Posterior cingulate gyrus (tissue), 11 donors: ENCODE data around the gene CDH13.

Source experiments
- DNase-seq, 10 donors: peaks; one replicate each; pipeline versions ENCODE4 v3.0.0 to v3.0.0-alpha.2; 2020 to 2021; ENCODE audit warnings: mixed read lengths in 3 of 10
- intact Hi-C: fragments of 100-400 bp; cut with DNase I; formaldehyde crosslinking; loops from one replicate; pipeline ENCODE4 v1.15.1; 2023

Gene CDH13

DNA sequence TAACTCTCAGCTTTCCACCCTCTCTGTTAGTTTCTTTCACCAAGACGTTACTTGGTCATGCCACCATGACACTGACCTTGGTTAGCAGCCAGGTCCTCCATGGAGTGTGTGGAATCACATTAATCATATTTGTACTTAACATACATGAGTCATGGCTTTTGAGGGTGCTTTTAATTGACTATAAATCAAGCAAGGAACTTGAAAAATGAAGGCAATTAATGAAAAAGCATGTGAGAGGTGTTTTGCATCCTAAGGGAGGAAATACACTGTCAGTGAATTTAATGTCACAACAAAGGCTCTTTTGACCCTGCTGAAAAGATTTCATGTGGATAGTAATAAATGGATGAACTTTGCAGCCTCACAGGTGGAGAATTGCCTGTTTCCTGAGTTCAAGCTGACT, 240.7 kb downstream of the CDH13 start:
- DNase-seq, result no peak
- intact Hi-C loops, result no loop called here

DNA sequence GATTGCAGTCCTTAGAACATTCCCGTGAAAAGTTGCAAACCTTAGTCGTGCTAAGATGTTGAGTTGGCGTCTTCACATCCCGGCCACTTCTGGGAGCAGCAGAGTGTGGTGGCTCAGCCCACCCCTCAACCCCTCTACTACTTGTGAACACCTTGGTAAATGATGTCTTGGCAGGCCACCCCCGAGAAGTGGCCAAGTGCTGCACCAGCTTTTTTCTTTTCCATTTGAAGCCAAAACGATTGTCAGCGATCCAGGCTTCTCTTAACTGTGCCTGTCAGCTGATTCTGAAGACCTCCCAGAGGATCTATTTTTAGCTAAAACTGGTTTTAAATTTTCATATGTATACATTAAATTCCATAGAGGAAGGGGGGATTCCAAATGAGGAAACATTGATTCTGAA, 247.5 kb downstream of the CDH13 start:
- no peak for DNase-seq
- intact Hi-C loops, result no loop called here

DNA sequence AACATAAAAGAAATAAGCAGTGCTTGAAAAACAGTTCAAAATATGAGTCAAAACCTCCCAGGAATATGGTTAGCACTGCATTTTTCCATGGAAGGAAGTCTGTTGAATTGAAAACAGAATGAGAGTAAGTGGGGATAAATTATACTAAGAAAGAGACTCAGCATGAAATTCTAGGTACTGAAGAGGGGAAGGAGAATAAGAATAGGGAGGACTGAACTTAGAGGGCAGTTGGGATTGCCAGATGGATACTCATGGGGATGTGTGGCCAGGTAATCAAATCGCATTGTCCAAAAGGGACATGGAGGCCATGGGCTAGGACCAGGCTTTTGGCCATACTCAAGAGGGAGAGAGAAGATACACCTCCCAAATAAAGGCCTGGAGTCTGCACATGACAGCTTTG, 247.9 kb downstream of the CDH13 start:
- no peak for DNase-seq
- intact Hi-C loops, result no loop called here

DNA sequence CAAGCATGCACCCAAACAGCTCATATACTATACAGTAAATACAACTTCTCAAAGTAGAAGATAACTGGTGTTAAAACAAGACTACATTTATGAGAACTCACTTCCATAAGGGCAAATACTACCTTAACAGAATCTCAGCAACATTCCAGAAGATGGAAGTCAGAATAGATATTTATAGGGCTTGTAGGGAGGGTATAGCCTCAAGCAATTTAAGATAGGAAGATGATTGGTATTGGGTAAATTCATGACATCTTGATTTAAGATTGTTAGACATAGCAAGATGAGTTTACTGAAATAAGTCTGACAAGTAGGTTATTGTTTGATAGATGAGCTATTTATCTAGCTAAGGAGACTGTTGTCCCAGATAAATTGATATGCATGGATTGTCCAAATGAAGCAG, 250.2 kb downstream of the CDH13 start:
- DNase-seq, result no peak
- intact Hi-C loops, result no loop called here

DNA sequence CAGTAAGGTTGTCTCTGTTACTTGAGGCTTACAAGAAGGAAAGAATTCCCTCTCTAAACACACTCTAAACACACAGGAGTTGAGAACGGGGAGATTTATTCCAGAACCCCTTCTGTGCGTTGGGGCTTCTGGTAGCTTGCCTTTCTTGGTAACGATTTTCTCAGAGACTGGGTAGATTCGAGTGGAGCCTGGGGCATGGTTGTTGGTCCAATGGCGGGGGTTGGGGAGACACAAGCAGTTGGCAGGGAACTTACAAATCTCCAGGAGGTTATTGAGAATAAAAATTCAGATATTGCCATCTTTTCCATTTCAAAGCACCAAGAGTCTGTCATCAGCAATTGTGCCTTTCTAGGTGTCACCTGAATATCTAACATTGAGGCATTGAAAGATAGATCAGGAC, 251.7 kb downstream of the CDH13 start:
- intact Hi-C loops, result no loop called here
- no peak for DNase-seq

DNA sequence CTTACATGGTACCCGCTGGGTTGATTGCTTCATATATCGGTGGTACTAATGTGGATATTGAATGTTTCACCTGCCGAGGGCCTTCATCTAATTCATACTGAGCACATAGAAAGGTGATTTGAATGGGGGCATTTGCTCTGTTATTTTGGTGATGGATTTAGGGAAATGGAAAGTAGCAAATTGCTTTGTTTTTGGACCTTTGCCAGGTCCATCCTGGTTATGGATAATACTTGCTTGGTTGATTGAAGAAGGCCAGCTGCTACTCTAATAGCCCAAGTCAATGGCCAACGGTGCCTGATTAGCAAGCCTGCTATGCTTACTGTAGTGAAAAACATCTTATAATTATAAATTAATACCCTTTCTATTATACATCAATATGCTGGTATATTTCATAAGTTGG, 253.6 kb downstream of the CDH13 start:
- no peak for DNase-seq
- intact Hi-C loops, result no loop called here

DNA sequence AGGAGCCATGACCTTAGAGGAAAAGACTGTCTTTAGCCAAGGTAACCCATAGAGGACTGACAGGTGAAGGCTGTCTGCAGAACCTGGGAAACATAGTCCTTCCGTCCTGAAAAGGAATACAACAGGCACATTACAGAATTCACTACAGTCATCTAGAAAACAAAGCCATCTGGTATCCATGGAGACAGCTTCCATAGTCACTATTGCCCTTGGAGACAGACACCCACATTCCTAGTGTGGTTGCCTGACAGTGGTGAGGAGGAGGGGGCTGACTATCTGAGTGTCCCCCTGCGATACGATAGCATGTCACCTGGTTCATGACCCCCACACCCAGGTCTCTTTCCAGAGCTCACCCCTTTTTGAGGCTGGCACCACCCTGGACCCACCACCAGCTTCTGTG, 254.7 kb downstream of the CDH13 start:
- intact Hi-C loops, result no loop called here
- no peak for DNase-seq

DNA sequence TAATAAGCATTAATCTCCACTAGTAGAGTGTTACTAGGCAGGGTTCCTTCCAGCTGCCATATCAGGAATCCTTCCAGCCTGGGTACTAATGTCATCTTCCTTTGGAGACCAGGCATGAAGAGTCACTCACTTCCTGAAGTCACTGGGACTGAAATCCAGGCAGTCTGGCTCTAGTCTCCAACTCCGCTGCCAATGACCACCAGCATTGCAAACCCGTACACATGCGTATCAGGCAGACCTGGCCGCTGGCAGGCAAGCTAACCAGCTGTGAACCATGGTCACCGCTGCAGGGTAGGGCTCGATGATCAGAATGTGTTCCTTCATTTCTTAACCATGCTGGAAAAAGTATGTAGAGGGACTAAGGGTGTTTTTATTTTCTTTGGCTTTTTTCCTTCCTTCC, 255.5 kb downstream of the CDH13 start:
- intact Hi-C loops, result no loop called here
- peak in 1 of 10 donors; percentile 83 for DNase-seq

DNA sequence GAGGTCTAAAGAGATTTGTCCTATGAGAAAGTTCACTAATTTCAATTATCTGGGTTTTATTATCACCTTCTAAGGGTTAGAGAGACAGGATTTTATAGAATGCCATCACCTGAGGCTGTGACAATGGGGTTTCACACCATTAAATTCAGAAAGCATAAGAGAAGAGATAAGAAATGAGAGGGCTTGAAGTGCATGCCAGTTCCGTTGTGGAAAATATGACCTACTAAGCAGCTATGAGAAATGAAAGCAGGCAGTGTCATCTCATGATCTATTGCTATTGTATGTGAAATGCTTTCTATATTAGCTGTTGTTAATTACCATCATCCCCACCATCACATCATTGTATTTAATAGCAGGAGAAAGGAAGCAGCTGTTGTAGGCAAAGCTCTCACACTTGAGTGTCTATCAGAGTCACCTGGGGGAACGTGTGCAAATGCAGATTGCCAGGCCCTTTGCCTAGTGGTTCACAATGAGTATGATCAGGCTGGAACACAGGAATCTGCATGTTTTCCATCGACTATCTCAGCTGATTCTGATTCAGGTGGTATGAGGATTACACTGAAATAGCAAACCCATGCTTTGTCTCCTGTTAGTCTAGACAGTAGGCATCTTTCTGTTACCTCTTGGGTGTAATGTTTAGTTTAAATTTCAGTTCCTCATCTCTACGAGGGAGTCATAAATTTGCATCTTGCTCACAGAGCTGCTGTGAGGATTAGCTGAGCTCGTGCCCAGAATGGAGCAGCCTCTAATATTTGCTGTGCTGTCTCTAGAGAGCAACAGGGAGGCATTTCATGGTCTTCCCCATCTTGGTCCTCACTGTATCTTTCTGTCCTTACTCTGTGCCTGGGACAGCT, 256.4 kb downstream of the CDH13 start:
- no peak for DNase-seq
- intact Hi-C loops, result no loop called here

DNA sequence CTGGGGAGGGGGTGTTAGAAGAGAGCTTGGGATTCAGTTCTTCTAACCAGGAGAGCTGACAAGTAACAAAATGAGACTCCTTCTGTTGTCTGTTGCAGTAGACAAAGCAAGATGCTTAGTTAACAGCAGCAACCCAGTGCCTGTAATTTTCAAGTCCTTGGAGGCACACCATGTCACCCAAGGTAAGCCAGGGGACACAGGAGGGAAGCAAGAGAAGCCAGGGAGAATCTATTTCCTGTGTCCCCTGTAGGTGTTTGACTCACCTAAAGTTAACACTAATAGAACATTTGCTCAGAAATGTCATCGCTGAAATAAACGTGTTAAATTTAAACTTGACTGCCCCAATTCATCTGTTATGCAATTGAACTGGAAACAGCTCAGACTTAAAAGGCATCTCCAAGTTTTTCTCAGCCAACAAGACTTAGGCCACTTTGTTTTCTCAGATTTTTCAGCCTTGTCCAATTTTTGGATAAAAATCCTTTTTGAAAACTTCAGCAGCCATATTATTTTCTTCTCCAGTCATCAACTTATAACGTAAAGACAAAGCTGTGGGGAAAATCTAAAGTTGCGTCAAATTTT, 257.6 kb downstream of the CDH13 start:
- intact Hi-C loops, result no loop called here
- DNase-seq, result no peak

DNA sequence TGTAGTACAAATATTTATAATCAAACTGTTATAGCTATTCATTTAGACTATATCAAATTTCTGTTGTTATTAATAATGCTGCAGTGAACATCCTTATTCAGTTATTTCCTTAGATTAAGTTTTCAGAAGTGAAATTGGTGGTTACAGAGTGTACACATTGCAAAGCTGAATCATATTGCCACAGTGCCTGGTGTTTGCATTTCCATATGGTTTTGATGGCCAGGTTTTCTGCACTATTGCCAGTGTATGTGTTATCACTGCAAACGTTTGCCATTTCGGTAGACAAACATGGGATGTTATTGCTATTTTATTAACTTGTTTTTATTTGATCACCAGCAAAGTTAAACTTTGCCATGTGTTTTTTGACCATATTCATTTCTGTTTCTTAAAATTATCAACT, 259.4 kb downstream of the CDH13 start:
- DNase-seq, result no peak
- intact Hi-C loops, result no loop called here

DNA sequence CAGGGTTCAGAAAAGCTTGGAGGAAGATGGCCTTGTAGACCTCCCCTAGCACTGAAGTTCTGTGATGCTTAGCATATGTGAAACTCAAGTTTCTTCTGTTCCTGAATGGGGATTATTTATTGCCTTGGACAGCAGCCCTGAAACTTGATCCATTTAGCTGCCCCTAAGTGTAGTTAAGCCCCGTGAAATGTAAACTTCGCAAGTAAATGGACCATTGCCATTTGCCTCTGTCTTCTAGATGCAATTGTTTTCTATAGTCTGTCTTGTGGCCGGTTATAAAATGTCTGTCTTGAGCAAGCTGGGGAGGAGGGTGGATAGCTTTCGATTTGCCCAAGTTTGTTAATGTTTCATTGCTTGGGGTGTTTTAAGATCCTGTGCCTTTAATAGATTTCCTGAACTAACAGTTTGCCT, 261.8 kb downstream of the CDH13 start:
- no peak for DNase-seq
- intact Hi-C loops, result no loop called here

DNA sequence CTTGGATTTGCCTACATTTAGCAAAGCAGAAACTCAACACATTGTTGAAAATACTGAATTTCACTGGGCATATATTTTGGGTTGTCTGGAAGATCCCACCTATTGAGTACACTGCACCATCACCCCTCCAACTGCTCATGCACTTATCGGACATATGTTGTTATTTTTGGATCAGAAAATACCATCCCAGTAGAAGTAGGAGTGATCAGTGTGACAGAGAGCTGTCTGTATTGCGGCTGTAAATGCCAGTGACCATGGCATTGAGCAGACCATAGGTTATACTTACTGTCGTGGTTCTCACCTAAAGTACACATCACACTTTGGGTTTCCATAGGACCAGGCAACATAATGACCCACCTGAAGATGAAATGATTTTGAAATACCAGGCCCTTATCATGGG, 264.7 kb downstream of the CDH13 start:
- intact Hi-C loops, result no loop called here

DNA sequence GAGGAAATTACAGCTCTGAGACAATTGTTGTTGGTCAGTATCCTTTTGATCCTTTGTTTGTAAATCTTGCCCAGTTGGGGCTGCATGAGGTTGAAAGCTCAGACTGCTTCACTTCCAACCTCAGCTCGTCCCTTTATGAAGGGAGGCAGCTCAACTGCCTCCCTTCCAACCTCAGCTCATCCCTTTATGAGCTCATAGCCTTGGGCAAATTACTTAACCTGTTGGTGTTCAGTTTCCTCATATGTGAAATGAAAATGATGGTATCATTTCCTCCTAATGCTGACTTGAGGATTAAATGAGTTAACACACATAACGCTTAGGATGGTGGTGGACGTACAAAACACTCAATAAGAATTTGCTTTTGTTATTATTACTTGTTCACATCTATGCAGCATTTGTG, 265.1 kb downstream of the CDH13 start:
- DNase-seq, result no peak
- intact Hi-C loops, result no loop called here

More for the DNA sequence above, 264.7 kb downstream of the CDH13 start:
- no peak for DNase-seq

DNA sequence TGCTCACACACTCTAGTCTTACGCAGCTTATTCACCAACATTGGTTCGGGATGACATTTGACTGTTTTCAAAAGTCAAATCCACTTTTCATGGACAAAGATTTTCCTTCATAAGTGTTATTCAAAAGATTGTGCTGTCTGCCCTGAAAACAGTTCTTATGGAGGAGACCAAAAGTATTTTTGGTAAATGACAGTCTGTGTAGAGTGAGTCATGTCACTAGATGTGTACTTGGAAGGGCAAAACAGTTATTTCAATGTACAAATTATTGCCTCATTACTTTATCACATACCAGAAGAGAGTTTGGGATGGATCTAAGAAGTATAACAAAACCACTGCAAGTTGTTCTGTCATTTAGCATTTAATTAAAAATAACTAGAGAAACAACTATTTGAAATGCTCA, 265.6 kb downstream of the CDH13 start:
- no peak for DNase-seq

DNA sequence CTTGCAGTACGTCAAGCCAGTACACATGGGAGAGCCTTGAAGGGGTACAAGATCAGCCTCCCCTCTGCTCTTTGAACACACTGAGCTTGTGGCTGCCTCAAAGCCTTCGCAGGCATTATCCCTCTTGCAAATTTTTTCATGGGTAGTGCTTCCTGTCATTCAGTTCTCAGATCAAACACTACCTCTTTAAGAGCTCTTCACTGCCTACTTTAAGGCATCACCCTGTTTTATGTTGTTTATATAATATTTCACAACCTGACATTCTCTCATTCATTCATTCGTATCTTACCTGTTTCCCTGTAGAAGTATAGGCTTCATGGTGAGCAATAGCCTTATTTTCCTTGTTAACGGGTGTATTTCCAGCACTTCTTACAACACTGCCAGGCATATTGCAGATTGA, 269.1 kb downstream of the CDH13 start:
- intact Hi-C loops, result no loop called here
- DNase-seq, result no peak

More for the DNA sequence above, 265.6 kb downstream of the CDH13 start:
- intact Hi-C loops, result no loop called here

DNA sequence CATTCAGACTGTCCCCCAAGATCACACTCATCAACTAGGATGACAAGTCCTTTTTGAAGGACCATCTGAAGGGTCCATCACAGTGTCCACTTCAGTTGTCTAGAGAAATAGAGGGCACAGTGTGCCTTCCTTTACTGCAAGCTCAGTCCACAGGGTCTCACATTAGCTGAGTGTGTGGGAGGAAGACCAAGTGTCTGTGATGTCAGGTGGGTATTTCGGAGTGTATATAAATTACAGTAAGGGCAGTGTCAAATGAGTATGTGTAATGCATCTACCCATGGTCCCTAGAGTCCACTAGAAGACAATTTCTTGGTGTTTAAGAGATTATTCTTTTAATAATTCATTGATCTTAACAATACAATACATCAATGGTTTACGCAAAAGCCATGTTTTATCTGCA, 272.2 kb downstream of the CDH13 start:
- intact Hi-C loops, result no loop called here
- no peak for DNase-seq

DNA sequence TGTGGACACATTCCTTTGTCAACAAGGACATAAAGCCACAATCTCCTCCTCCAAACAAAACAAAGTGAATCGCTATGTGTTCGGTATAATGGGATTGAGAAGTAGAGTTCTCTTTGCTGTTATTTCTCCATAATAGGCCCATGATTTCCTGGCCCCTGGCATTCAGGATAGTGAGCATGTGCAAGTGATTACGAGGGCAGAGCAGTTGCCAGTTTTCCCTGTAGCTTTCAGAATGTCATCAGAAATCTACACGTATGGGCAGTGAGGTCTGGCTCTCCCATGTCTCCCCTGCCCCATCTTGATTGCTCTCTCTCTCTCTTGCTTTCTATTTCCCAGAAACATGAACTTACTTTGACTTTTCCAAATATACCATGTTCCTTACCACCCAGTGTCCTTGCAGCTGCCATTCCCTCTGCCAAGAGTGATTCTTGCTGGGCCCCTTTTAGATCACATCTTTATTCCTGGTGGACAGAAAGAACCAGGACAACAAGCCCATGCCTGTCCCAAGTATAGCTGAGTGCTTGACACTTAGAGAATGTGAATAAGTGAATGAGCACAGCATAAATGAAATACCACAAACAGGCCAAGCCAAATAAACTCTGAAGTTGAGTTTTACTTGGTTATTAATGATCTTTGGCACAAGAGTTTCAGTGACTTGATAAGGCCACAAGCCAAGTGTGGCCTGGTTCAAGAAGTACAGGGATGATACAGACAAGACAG, 273.1 kb downstream of the CDH13 start:
- intact Hi-C loops, result no loop called here

DNA sequence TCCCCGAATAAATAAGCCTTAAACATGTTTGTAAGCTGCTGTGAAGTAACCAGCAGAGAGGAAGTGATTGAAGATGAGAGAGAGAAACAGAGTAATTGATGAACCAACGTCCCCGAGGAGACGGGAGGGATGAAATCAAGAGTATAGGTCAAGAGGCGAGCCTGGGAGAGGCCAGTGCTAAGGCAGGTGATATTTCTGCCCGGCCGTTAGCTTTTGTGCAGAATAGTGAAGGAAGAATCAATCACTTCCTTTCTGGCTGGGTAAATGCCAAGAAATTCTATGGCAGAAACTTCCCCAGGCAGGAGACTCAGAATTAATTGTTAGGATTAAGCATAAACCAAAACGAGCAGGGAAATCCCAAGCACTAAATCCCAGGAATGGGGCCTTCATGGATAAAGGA, 273.8 kb downstream of the CDH13 start:
- DNase-seq, result no peak

More for the DNA sequence above, 273.1 kb downstream of the CDH13 start:
- no peak for DNase-seq

DNA sequence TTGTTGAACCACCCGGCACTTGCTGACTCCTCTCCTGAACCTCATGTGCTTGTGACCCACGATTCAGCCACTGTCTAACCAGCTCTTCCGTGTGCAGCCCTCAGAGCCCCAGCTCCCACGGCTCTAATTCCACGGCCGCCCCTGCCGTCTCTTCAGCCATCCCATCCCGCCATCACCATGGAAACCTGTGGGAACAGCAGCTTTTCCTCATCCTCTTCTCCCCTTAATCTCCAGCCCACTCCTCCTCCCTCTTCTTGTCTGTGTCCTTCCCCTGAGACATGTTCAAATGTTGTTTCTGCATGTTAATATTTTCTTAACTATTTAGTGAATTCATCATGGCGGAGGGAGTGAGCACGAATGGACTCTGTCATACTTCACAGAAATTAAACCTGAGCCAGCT, 285.2 kb downstream of the CDH13 start:
- peak in 1 of 10 donors; percentile 5 for DNase-seq
- intact Hi-C loops, result no loop called here

More for the DNA sequence above, 273.8 kb downstream of the CDH13 start:
- intact Hi-C loops, result no loop called here

DNA sequence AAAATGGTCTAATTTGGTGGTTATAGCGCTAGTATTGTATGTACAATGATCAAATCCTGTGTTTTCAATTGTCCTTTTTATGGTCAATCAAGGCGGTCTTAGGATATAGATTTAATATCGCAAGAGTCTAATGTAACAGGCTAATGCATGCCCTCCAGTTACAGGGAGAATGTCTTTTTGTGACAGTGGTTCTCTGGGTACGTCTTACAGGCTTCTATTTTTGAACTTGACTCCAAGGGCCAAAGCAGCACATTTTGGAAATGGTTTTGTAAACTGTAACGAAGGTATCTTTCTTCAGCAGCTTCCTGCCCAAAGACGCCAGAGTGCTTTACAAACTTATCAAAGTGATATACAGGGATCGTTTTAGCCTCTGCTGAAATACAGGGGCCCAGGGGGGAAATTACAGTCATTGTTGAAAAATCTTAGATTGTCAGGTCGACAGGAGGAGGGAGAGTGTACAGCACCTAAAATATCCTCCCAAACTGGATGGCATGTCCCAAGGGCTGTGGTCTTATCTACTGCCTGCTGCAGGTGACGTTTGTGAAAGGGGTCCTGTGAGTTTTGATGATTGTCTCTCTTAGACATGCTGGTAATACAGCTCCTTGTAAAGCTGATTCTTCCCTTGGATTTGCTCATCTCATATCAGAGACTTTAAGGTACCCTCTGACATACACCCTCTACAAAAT, 288.5 kb downstream of the CDH13 start:
- no peak for DNase-seq
- intact Hi-C loops, result no loop called here
